Measurements from ENCODE around the gene SEC23B. TPM values are rescaled to one million over a fixed set of nuclear protein-coding genes. Genes with fewer than 3 reads are reported as not detected.

SEC23B gene
- 20.5 and 22.0 TPM in 2 replicates for total RNA-seq

DNA sequence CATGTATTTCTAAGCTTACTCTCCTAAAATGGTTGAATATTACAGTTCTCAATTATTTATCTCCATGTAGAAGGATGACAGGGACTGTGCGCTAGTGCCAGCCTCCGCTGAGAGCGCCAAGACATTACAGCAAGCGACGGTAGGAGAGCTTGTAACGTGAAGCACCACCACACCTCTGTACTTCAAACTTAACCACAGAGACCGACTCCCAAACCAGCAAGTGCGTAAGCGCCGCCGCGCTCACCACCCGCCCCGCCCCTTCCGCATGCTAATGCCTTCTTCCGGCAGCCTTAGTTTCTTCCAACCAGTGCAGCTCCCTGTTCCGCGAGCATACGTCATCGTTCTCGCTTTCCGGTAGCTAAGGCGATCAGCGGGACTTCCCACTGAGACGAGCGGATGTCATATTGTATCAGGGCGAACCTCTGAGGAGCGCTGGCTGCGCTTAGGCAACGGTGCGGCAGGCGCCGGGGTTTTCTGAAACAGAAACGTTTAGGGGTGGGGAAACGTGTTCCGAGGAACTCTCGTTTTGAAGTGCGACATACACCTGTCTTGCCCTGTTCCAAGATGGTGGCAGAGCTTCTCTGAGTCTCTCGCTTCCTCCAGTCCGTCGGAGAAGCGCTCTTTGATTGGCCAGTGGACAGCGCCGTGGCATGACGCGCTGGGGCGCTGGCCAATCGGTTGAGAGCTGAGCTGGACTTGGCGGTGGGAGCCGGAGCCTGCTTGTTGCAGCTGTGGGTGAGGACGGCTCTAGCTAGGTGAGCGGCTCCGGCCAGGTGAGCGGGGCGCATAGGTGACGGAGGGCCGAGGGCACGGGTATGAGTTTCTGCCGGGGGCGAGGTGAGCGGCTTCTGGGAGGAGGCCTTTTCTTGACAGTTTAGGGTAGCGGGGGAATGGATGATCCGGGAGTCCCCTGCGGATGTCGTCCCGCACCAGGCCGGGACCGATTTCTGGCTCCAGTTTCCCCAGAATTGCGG, at the start of gene SEC23B:
Gene SEC23B, plus strand, starts transcription at position 723 of the 974 bp plus-strand sequence. CDS start 2,896 bp downstream, outside the sequence.

DNA sequence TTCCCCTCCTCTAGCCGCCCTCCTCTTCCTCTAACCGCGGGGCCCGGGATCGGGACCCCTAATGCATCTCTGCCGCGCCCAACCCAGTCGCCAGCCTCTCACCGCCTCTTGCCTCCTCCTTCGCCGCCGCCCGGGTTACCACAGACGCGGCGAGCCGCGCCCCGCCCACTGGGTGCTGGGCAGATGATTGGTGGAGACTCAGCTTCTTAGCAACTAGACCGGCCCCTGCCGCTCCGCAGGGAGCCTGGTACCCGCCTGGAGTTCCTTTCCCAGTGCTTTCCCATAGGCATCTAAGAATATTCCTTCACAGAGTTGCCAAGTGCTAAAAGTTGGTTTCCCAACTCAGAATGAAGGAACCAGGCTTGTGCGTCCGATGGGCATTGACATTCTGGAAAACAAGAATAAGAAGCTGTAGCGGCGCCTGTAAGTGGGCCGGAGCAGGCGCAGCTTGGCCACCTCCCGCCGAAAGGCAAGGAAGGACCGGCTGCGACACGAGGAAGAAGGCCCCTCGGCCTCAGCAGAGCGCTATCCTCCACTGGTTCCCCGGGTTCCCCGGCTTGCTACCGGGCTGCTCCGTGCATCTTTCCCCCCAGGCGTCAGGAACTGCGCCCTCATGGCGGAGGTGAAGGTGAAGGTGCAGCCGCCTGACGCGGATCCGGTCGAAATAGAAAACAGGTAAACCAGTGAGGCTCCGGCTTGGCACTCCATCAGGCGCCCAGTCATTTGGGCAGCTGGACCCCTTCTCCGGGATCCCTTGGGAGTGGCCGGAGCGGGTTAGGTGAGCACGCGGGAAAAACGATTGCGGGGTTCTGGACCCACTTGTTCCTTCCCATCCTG, 40.6 kb upstream of the SEC23B start, which contains the start of the genes DZANK1 and POLR3F:
Gene DZANK1, minus strand, starts transcription at position 137 of the 837 bp plus-strand sequence. CDS start 1,672 bp downstream, outside the sequence.
Gene POLR3F, plus strand, starts transcription at position 497 of the 837 bp plus-strand sequence. Its CDS starts 117 bp downstream, at position 614.

DNA sequence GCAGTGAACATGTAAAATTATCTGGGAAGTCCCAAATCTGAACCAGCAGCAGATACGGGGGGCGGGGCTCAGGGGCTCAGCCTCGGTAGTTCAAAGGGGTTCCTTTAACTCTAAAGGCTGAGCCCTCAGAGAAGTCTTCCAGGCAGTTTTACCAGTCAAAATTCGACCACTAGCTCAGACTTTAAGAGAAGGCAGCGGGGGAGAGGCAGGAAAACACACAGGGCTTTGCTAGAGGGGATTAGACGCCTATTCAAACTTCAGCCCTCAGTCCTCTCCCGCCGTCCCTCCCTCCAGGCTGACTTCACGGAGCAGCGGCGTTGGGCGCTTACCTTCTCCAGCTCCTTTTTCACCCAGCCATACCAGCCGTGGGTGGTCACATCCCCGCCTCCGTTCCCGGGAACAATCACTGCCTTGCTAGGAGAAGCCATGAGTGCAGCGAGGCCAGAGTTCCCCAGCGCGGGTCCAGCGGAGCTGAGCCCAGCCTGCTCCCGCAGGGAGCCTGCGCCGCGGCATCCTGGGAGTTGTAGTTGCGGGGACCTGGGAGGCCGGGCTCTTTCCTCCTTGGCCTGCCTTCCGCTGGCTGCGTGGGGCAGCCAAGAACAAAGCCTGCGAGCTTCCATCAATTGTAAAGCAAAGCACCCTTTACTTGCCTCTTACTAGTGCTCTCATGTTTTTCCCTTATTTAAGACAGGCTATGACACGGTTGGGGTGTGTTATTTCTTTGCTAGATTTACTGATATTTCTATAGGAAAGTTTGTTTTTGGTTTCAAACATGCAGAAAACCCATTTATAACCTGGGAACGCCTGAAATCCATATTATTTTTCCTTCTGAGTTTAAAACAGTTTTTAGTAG, 10.8 kb upstream of the SEC23B start, which contains the start of gene RBBP9:
Gene RBBP9, minus strand, starts transcription at position 486 of the 853 bp plus-strand sequence. Its CDS starts 58 bp downstream, at position 428.

GRCh38 chr20:18566892-18567738, 59.4 kb downstream of the SEC23B start, which contains the start of gene SMIM26:
TSS of gene SMIM26 (plus strand) at chr20:18567432. CDS start at chr20:18567479, 47 bp downstream.

DNA sequence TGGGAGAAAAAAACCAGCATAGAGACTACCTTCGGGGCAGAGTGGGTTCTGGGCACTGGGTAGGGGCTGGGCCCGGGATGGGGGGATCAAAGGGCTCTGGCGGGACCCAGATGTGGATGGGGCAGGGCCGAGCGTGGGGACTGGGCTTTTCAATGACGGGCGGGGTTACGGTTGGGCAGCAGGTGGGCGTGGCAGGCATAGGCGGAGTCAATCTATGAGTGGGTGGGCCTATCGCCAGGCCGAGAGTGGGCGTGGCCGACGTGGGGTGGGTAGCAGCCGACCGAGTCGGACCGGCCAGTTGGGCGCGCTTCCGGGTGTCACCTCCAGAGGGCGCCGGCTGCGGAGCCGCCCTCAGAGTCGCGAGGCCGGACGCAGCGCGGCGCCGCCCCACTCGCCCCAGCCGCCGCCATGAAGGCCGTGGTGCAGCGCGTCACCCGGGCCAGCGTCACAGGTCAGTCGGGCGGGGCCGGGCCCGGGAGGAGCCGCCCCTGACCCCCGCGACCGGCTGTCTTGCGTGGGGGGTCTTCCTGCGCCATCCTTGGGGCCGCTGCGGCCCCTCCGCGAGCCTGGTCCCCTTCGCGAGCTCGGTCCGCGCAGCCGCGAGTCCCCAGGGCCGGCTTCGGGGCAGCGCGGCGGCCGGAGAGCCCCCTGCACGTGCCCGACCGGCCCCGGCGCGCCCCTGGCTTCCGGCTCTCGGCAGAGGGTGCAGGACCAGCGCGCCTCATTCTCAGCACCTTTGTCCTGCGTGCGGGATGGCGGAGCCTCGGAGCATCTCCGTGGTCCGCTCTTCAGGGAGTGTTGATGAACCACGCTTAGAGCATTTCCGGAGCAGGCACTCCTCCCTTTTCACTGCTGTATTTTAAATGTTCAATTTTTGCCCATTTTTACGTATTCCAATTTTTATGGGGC, 80.2 kb downstream of the SEC23B start, which contains the start of gene DTD1:
Gene DTD1, plus strand, starts transcription at position 390 of the 909 bp plus-strand sequence. Its CDS starts 19 bp downstream, at position 409.

Other genes starting within 250 kb of the SEC23B start
- 7.9 and 11.0 TPM in 2 replicates for gene ZNF133, start 219.4 kb upstream of the SEC23B start, total RNA-seq
- 0.19 and 1.8 TPM in 2 replicates for gene DZANK1, start 40.9 kb upstream of the SEC23B start, total RNA-seq
- 4.9 TPM in 2 replicates for gene POLR3F, start 40.5 kb upstream of the SEC23B start, total RNA-seq
- gene RBBP9, start 10.7 kb upstream of the SEC23B start, total RNA-seq: 11.1 and 15.2 TPM in 2 replicates
- gene SMIM26, start 59.5 kb downstream of the SEC23B start, total RNA-seq: 102 and 116 TPM in 2 replicates
- gene DTD1, start 80.1 kb downstream of the SEC23B start, total RNA-seq: 29.3 and 31.2 TPM in 2 replicates